ENCODE results near the gene NELL1. TPM values are rescaled to one million over a fixed set of nuclear protein-coding genes. Genes with fewer than 3 reads are reported as not detected.

The NELL1 gene
- polyA plus RNA-seq, 1 of the 3 experiments (the other 2 are of a cell fraction): not detected

- Histone ChIP-seq H3K79me2 (ENCODE audit: insufficient read depth) (no peaks in the 10 kb centered on the region), H3K4me1 (ENCODE audit: control insufficient read depth in 1 of 2, insufficient read depth in 2 of 2, low read depth in 1 of 2, low read length in 1 of 2) (peaks cover 0 to 17% of the 10 kb centered on the region in 2 experiments; a peak in 1 of 4 replicates), H3K27ac (ENCODE audit: low read depth in 2 of 2, low read length in 1 of 2) (no peak overlapping the region), H3K9me3 (no peaks in the 10 kb centered on the region), H3K4me2 (no peak overlapping the region), H3F3A (replicated peaks; ENCODE audit: insufficient read depth) (no peaks in the 10 kb centered on the region), H4K20me1 (ENCODE audit: insufficient read depth) (no peaks in the 10 kb centered on the region), H2AFZ (ENCODE audit: low read depth) (no peak overlapping the region), H3K27me3 (ENCODE audit: insufficient read depth) (no peaks in the 10 kb centered on the region), H3K9ac (no peak overlapping the region), H3K4me3 (ENCODE audit: low read depth in 2 of 2, low read length in 1 of 2) (no peak overlapping the region), H3K36me3 (replicated peaks in 1 of 2; ENCODE audit: control insufficient read depth in 1 of 2, insufficient read depth in 2 of 2, low read length in 1 of 2) (no peaks in the 10 kb centered on the region), H3K9me2 (no peaks in the 10 kb centered on the region)
- DNase-seq: no peak
- POLR2A ChIA-PET: no interaction called here
- TF ChIP-seq CHD2 (IDR thresholded peaks at IDR 0.05; ENCODE audit: low read length, partially characterized antibody) (no peak), TEAD4 (IDR thresholded peaks at IDR 0.05; ENCODE audit: borderline replicate concordance, insufficient read depth) (no peak), FOXJ3 (CRISPR knock-in tag; IDR thresholded peaks at IDR 0.05) (no peak), RAD21 (IDR thresholded peaks at IDR 0.05; ENCODE audit: low read length) (no peak), USF1 (IDR thresholded peaks at IDR 0.05; ENCODE audit: borderline replicate concordance, low read depth) (no peak), FOSL2 (IDR thresholded peaks at IDR 0.05; ENCODE audit: borderline replicate concordance, low read depth) (no peak), RXRA (IDR thresholded peaks at IDR 0.05; ENCODE audit: borderline replicate concordance, low read depth) (no peak), MXI1 (IDR thresholded peaks at IDR 0.05; ENCODE audit: low read depth, low read length) (no peak), MAX (IDR thresholded peaks at IDR 0.05; ENCODE audit: low read depth) (no peak), MEF2A (IDR thresholded peaks at IDR 0.05; ENCODE audit: borderline replicate concordance, low read depth) (no peak), CTCF (IDR thresholded peaks at IDR 0.05) (no peak), EZH2phosphoT487 (IDR thresholded peaks at IDR 0.05; ENCODE audit: borderline replicate concordance, low read depth) (no peak), POLR2AphosphoS5 (IDR thresholded peaks at IDR 0.05; ENCODE audit: low read depth, low read length) (no peak), TCF12 (IDR thresholded peaks at IDR 0.05) (no peak), JUND (IDR thresholded peaks at IDR 0.05) (no peak), NRF1 (IDR thresholded peaks at IDR 0.05; ENCODE audit: low read depth, low read length) (no peak), RFX5 (IDR thresholded peaks at IDR 0.05; ENCODE audit: low read length) (no peak)
- CTCF ChIA-PET: interaction anchor here (1.0 to 1.2 kb wide), 2 partner anchors 14 to 31 kb away, joined by 3 read pairs; no protein-coding TSS in a partner anchor
- 22% methylated on average over 1 of the region's 1 CpG for WGBS (ENCODE audit: low lambda C conversion rate)
Measured at GRCh38 chr11:20880094-20880493, 210.7 kb downstream of the NELL1 start.
